KBM-7 (cell line): ENCODE results near the gene SOAT2.
"Not testable (repeated sequence)": the region's sequence is repeated elsewhere in the genome, so short reads cannot be mapped to it uniquely, and the experiment has no call there.

Experiments used
- DNase-seq: peaks from one replicate; pipeline ENCODE4 v3.0.0-alpha.2; 2015
- in situ Hi-C: fragments of 300-500 bp; cut with MboI; formaldehyde crosslinking; loops from 2 replicates; pipeline ENCODE4 v1.14.3; 2020; ENCODE audit warnings: low sequenced_read_pairs, low pct_unique_long_range_greater_than_20kb, mixed read lengths

Gene SOAT2

DNA sequence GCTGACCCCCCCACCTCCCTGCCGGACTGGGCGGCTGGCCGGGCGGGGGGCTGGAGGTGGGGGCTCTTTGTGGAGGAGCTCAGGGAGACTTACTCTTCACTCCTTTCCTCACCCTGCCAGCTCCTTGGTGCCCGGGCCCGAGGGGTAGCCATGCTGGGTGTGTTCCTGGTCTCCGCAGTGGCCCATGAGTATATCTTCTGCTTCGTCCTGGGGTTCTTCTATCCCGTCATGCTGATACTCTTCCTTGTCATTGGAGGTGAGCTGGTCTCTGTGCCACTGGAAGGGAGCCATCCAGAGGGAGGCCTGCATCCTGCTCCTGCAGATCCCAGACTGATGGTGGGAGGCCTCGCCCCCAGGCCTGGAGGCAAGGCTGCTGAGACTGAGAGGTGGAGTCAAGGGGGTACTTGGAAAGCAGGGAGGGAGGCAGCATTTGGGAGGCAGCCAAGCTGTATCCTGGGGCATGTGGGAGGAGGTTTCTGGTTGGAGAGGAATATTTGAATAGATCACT lies 19.7 kb downstream of the SOAT2 start:
- no peak for DNase-seq
- in situ Hi-C loops, result no loop called here

GRCh38 chr12:53123578-53124351 lies 20.5 kb downstream of the SOAT2 start:
- in situ Hi-C loops, result no loop called here
- no peak for DNase-seq

- no peak for DNase-seq
- in situ Hi-C loops, result no loop called here
Observed at GRCh38 chr12:53124352-53124723, 21.1 kb downstream of the SOAT2 start.

- DNase-seq, result no peak
- in situ Hi-C loops, result no loop called here
Observed at GRCh38 chr12:53127169-53127568, 23.9 kb downstream of the SOAT2 start.

DNA sequence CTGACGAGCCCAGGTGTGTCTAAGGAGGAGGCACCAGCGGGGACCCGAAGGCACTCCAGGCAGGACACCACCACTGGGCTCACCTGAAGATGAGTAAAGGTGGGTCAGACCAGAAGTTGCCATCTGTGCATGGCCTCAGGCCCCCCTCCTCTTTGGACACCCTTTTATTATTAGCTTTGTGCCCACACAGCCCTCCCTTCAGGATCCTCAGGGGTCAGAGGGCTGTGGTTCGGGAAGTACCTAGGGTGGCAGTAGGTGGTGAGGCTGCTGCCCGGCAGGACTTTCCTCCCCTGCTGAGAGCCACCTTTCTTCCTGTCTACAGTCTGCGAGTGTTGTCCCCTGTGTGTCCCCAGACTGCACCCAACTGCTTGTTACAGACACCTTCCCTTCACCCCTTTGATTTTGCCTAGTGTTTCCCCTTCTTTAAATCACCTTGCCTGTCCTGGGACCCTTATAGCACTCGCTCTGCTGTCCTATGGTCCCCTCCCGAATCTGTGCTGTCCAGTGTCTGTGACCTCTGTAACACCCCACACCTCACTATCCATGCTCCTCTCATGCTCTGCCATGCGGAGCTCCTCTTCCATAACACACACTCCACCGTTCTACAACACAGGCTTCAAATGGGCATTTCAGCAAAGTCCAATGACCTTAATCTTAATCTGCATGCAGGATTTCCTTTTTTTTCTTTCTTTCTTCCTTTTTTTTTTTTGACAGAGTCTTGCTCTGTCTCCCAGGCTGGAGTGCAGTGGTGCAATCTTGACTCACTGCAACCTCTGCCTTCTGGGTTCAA lies 25.7 kb downstream of the SOAT2 start:
- DNase-seq, result peak; percentile 16
- in situ Hi-C loops, result no loop called here

DNA sequence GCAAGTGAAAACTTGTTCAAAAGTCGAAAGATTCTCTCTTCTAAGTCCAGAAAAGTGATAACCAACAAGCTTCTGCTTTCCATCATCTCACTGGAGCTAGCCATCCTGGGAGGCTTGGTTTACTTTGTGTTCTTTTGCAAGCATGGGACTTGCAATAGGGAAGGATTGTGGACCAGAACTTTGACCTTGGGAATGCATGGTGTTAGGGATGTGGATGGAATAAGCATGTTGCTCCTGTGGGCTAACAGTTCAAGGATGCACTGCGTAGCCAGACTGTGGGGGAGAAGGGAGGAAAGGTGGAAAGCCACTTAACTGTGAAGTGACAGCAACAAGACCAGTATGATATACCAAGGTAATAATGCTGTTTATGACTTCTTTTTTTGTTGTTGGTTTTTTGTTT lies 28.6 kb downstream of the SOAT2 start:
- in situ Hi-C loops, result no loop called here
- DNase-seq, result no peak

- in situ Hi-C loops, result no loop called here
- no peak for DNase-seq
Observed at GRCh38 chr12:53133722-53134121, 30.4 kb downstream of the SOAT2 start.

DNA sequence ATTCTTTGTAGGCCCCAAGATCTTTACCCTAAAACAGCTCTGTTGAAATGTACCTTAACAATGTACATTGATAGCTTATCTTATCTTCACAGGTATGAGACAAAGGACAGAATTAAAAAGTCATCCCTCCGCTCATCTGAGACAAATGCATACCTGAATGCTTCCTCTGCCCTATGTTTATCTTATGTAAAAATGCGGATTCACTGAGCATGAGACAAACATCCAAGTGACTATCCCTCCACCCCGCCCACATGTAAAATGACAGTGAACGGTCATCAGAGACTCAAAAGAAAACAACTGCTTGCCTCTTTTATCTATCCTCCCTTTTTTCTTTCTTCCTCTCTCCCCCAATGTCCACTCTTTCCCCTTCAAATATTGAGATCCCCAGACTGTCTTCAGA lies 40.1 kb downstream of the SOAT2 start:
- no peak for DNase-seq
- in situ Hi-C loops, result no loop called here

GRCh38 chr12:53145383-53146260 lies 42.3 kb downstream of the SOAT2 start:
- in situ Hi-C loops, result no loop called here
- DNase-seq, result no peak

DNA sequence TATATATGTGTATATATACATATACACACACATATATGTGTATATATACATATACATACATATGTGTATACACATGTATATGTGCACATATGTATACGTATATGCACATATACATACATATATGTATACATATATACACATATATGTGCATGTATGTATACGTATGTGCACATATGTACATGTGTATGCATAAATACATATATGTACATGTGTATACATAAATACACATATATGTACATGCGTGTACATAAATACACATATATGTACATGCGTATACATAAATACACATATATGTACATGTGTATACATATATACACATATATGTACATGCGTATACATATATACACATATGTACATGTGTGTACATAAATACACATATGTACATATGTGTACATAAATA lies 43.9 kb downstream of the SOAT2 start:
- DNase-seq, result no peak
- in situ Hi-C loops, result no loop called here

DNA sequence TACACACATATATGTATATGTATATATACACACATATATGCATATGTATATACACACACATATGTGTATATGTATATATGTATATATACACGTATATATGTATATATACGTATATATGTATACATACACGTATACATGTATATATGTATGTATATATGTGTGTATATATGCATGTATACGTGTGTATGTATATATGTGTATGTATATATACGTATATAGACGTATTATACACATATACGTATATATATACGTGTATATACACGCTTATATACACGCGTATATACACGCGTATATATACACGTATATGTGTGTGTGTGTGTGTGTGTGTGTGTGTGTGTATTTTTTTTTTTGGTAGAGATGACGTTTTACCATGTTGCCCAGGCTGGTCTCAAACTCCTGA lies 44.4 kb downstream of the SOAT2 start:
- in situ Hi-C loops, result no loop called here
- DNase-seq, result no peak

- DNase-seq, result no peak
- in situ Hi-C loops, result no loop called here
Observed at GRCh38 chr12:53151039-53151438, 47.8 kb downstream of the SOAT2 start.

DNA sequence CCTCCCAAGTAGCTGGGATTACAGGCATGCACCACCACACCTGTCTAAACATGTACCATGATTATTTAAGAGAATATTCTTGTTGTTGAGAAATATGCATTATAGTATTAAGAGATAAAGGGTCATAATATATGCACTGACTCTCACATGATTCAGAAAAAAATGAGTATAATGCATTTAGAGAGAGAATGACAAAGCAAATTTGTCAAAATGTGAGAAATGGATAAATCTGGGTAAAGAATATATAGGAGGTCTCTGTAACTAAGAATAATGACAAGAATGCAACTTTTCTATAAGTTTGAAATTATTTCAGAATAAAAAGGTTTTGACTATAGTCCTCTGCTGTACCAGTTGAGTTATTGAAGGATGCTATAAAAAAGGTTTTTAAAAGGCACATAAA lies 49.1 kb downstream of the SOAT2 start:
- no peak for DNase-seq
- in situ Hi-C loops, result no loop called here

GRCh38 chr12:53159195-53159839 lies 56.0 kb downstream of the SOAT2 start:
- in situ Hi-C loops, result no loop called here

DNA sequence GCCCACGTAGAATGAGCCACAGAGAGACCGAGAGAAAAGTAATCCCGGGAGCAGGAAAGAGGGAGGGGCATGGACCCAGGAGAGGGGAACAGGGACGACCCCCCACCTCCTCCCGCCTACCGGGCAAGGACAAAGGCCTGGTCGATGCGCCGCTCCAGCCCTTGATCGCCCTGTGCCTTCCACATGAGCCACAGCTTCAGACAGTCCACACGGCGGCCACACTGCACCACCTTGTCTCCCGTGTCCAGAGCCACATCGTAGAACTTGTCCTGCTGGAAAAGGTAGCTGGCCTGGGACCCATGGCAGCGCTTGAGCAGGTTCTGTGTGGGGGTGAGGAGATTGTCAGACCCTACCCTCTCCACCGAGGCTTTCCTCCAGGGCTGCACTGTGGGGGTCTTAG lies 56.7 kb downstream of the SOAT2 start:
- no peak for DNase-seq
- in situ Hi-C loops, result no loop called here

More at GRCh38 chr12:53159195-53159839, 56.0 kb downstream of the SOAT2 start:
- peak; percentile 93 for DNase-seq

- no peak for DNase-seq
- in situ Hi-C loops, result no loop called here
Observed at GRCh38 chr12:53160673-53161072, 57.4 kb downstream of the SOAT2 start.

GRCh38 chr12:53161119-53161911 lies 58.0 kb downstream of the SOAT2 start:
- in situ Hi-C loops, result no loop called here

GRCh38 chr12:53163008-53163407 lies 59.7 kb downstream of the SOAT2 start:
- in situ Hi-C loops, DNase-seq: not testable (repeated sequence)

More at GRCh38 chr12:53161119-53161911, 58.0 kb downstream of the SOAT2 start:
- DNase-seq, result no peak
